ENCODE data around the gene NFKB2.

NFKB2 gene

DNA sequence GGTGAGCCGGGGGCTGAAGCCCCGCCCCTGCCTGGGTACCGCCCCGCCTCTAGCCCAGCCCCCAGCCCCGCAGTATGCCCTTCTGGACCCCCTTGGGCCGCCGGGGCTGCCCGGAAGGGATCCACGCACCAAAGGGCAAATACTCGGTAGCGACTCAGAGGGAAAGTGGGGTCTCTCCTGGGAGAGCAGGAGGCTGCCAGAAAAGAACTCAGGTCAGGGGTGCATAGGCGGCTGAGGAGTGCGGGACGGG lies 25.9 kb downstream of the NFKB2 start:
- H2AFZ ChIP-seq (ENCODE audit: low read length) = no peak overlapping the region
- H3K4me2 ChIP-seq (ENCODE audit: low read length) = peak overlapping the region; percentile 96
- no peaks in the 10 kb centered on the region for H3K9me3 ChIP-seq (ENCODE audit: low read length)
- peak overlapping the region; percentile 73 for H3K9ac ChIP-seq (ENCODE audit: low read length)
- peak overlapping the region; percentile 64 for H3K27ac ChIP-seq (ENCODE audit: low read depth, low read length, poor library complexity, severe bottlenecking)
- no peaks in the 10 kb centered on the region for H3F3A ChIP-seq (ENCODE audit: insufficient read depth, low read length)
- H3K36me3 ChIP-seq (ENCODE audit: insufficient read depth, low read length) = no peaks in the 10 kb centered on the region
- H3K9me2 ChIP-seq (ENCODE audit: low read depth, low read length) = no peaks in the 10 kb centered on the region
- H3K79me2 ChIP-seq (ENCODE audit: insufficient read depth, low read length) = no peaks in the 10 kb centered on the region
- no peak for TF ChIP-seq EZH2 (IDR thresholded peaks at IDR 0.05; ENCODE audit: borderline replicate concordance, low read length)
- TF ChIP-seq, protein P1, sequence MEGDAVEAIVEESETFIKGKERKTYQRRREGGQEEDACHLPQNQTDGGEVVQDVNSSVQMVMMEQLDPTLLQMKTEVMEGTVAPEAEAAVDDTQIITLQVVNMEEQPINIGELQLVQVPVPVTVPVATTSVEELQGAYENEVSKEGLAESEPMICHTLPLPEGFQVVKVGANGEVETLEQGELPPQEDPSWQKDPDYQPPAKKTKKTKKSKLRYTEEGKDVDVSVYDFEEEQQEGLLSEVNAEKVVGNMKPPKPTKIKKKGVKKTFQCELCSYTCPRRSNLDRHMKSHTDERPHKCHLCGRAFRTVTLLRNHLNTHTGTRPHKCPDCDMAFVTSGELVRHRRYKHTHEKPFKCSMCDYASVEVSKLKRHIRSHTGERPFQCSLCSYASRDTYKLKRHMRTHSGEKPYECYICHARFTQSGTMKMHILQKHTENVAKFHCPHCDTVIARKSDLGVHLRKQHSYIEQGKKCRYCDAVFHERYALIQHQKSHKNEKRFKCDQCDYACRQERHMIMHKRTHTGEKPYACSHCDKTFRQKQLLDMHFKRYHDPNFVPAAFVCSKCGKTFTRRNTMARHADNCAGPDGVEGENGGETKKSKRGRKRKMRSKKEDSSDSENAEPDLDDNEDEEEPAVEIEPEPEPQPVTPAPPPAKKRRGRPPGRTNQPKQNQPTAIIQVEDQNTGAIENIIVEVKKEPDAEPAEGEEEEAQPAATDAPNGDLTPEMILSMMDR (IDR thresholded peaks at IDR 0.05; ENCODE audit: low read length) = no peak
- H3K27me3 ChIP-seq (ENCODE audit: insufficient read depth, low read length) = no peaks in the 10 kb centered on the region
- H3K4me3 ChIP-seq (ENCODE audit: low read depth, low read length, poor library complexity, severe bottlenecking) = peak overlapping the region; percentile 85
- peaks cover 28% of the 10 kb centered on the region for H3K4me1 ChIP-seq (ENCODE audit: insufficient read depth, low read length, severe bottlenecking)
- H4K20me1 ChIP-seq (ENCODE audit: insufficient read depth, low read length) = no peaks in the 10 kb centered on the region

DNA sequence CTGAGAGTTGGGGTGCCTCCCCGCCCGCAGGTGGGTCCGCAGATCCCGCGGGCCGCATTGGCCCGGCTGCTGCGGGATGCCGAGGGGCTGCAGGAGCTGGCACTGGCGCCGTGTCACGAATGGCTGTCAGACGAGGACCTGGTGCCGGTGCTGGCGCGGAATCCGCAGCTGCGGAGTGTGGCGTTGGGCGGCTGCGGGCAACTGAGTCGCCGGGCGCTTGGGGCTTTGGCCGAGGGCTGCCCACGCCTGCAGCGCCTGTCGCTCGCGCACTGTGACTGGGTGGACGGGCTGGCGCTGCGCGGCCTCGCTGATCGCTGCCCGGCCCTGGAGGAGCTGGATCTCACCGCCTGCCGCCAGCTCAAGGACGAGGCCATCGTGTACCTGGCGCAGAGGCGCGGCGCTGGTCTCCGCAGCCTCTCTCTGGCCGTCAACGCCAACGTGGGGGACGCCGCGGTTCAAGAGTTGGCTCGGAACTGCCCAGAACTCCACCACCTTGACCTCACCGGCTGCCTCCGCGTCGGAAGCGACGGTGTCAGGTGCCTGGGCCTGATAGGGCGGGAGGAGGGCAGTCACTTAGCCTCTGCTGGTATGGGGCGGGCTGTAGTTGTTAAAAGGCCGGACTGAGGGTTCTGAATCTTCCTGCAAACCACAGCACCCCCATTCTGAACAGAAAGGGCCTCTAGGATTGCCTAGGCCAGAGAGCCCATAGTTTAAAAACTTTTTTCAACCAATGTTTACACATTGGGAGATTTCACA lies 26.4 kb downstream of the NFKB2 start:
- Histone ChIP-seq H3K4me3 (ENCODE audit: low read depth, low read length, poor library complexity, severe bottlenecking) (peak overlapping the region; percentile 85), H3K27me3 (ENCODE audit: insufficient read depth, low read length) (no peaks in the 10 kb centered on the region), H3F3A (ENCODE audit: insufficient read depth, low read length) (no peaks in the 10 kb centered on the region), H3K4me2 (ENCODE audit: low read length) (peak overlapping the region; percentile 96), H3K27ac (ENCODE audit: low read depth, low read length, poor library complexity, severe bottlenecking) (peak overlapping the region; percentile 64), H2AFZ (ENCODE audit: low read length) (no peak overlapping the region), H3K79me2 (ENCODE audit: insufficient read depth, low read length) (no peaks in the 10 kb centered on the region), H4K20me1 (ENCODE audit: insufficient read depth, low read length) (no peaks in the 10 kb centered on the region), H3K9me3 (ENCODE audit: low read length) (no peaks in the 10 kb centered on the region), H3K9ac (ENCODE audit: low read length) (peak overlapping the region; percentile 73), H3K36me3 (ENCODE audit: insufficient read depth, low read length) (no peaks in the 10 kb centered on the region), H3K9me2 (ENCODE audit: low read depth, low read length) (no peaks in the 10 kb centered on the region), H3K4me1 (ENCODE audit: insufficient read depth, low read length, severe bottlenecking) (peaks cover 28% of the 10 kb centered on the region)
- no peak for TF ChIP-seq EZH2 (IDR thresholded peaks at IDR 0.05; ENCODE audit: borderline replicate concordance, low read length)
- TF ChIP-seq, protein P1 (IDR thresholded peaks at IDR 0.05; ENCODE audit: low read length) = no peak

DNA sequence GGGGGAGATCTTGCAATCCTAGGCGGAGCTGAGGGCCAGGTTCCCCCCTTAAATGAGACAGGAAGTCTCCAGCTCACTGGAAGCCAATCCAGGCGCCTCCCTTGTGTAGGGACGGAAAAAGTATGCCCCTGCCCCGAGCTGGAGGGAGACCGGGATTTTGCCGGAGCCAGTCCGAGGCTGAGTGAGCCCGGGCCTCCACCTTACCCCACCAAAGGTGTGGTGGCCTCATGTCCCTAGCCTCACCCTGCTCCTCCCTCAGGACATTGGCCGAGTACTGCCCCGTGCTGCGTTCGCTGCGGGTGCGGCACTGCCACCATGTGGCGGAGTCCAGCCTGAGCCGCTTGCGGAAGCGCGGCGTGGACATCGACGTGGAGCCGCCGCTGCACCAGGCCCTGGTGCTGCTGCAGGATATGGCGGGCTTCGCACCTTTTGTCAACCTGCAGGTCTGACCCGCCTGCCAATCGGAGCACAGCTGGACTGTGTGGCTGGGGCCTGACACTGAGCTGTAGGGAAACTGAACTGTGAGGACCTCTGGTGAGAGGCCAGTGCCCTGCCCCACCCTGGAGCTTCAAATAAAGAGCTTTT lies 27.1 kb downstream of the NFKB2 start:
- Histone ChIP-seq H3K9ac (ENCODE audit: low read length) (peak overlapping the region; percentile 73), H3K4me3 (ENCODE audit: low read depth, low read length, poor library complexity, severe bottlenecking) (peak overlapping the region; percentile 85), H3K27me3 (ENCODE audit: insufficient read depth, low read length) (no peaks in the 10 kb centered on the region), H3K9me3 (ENCODE audit: low read length) (no peaks in the 10 kb centered on the region), H3K4me2 (ENCODE audit: low read length) (peak overlapping the region; percentile 96), H3K79me2 (ENCODE audit: insufficient read depth, low read length) (no peaks in the 10 kb centered on the region), H3K4me1 (ENCODE audit: insufficient read depth, low read length, severe bottlenecking) (peaks cover 28% of the 10 kb centered on the region), H4K20me1 (ENCODE audit: insufficient read depth, low read length) (no peaks in the 10 kb centered on the region), H3K36me3 (ENCODE audit: insufficient read depth, low read length) (no peaks in the 10 kb centered on the region), H3K9me2 (ENCODE audit: low read depth, low read length) (no peaks in the 10 kb centered on the region), H2AFZ (ENCODE audit: low read length) (no peak overlapping the region), H3K27ac (ENCODE audit: low read depth, low read length, poor library complexity, severe bottlenecking) (peak overlapping the region; percentile 64), H3F3A (ENCODE audit: insufficient read depth, low read length) (no peaks in the 10 kb centered on the region)
- TF ChIP-seq, protein P1 (IDR thresholded peaks at IDR 0.05; ENCODE audit: low read length) = peak; percentile 54
- no peak for TF ChIP-seq EZH2 (IDR thresholded peaks at IDR 0.05; ENCODE audit: borderline replicate concordance, low read length)

Data from OCI-LY1 (cell line).